CD4-positive, alpha-beta memory T cell (primary cell): ENCODE data around the gene RNF20. TPM values are rescaled to one million over a fixed set of nuclear protein-coding genes. Genes with fewer than 3 reads are reported as not detected.
"Not testable (repeated sequence)": the region's sequence is repeated elsewhere in the genome, so short reads cannot be mapped to it uniquely, and the experiment has no call there.

Experiments used
- CTCF ChIA-PET: fragments of 350-600 bp; sonication (Branson Sonifier 250); formaldehyde crosslinking; loops from one replicate; lab custom pipeline; 2021; ENCODE audit warnings: inconsistent platforms; ENCODE audit not compliant: partially characterized antibody; lab: Charles Lee
- POLR2A ChIA-PET: fragments of 350-600 bp; sonication (Branson Sonifier 250); formaldehyde crosslinking; loops from one replicate; lab custom pipeline; 2021; ENCODE audit not compliant: partially characterized antibody; lab: Charles Lee
- DNase-seq, 5 donors: peaks; one replicate each; pipeline versions ENCODE4 v3.0.0 to v3.0.0-alpha.2; 2020 to 2022; ENCODE audit warnings: mixed read lengths in 1 of 5
- H3K27ac ChIP-seq: one replicate; pipeline ENCODE4 v1.7.0; 2013; ENCODE audit warnings: low read depth, low read length
- H3K27me3 ChIP-seq: 2 replicates; pipeline ENCODE4 v1.7.0; 2013; ENCODE audit warnings: mild to moderate bottlenecking, low read length, moderate library complexity; ENCODE audit not compliant: insufficient read depth
- H3K36me3 ChIP-seq: 2 replicates; pipeline ENCODE4 v1.7.0; 2013; ENCODE audit warnings: mild to moderate bottlenecking, low read length, moderate library complexity; ENCODE audit not compliant: insufficient read depth
- H3K4me1 ChIP-seq: 2 replicates; pipeline ENCODE4 v1.7.0; 2013; ENCODE audit warnings: mild to moderate bottlenecking, low read length, moderate library complexity; ENCODE audit not compliant: insufficient read depth
- H3K4me3 ChIP-seq, 2 donors: one replicate each; pipeline ENCODE4 v1.7.0; 2013; ENCODE audit warnings: low read length in 2 of 2, mild to moderate bottlenecking in 1 of 2
- H3K9me3 ChIP-seq, 2 donors: one replicate each; pipeline ENCODE4 v1.7.0; 2013; ENCODE audit warnings: low read length in 2 of 2, control low read depth in 1 of 2; ENCODE audit not compliant: control insufficient read depth in 1 of 2
- H3K27ac Mint-ChIP-seq, 7 donors: one replicate each; pipeline ENCODE4 v1.8.0; 2020 to 2021; ENCODE audit warnings: mixed read lengths in 7 of 7, mild to moderate bottlenecking in 6 of 7, inconsistent platforms in 3 of 7, moderate library complexity in 3 of 7
- H3K27me3 Mint-ChIP-seq, 2 donors: one replicate each; pipeline ENCODE4 v1.8.0; 2020 to 2021; ENCODE audit warnings: mixed read lengths in 2 of 2
- H3K36me3 Mint-ChIP-seq, 2 donors: one replicate each; pipeline ENCODE4 v1.8.0; 2020 to 2021; ENCODE audit warnings: mixed read lengths in 2 of 2, inconsistent platforms in 1 of 2, mild to moderate bottlenecking in 1 of 2
- H3K4me1 Mint-ChIP-seq, 4 donors: one replicate each; pipeline ENCODE4 v1.8.0; 2020 to 2021; ENCODE audit warnings: mixed read lengths in 4 of 4, mild to moderate bottlenecking in 1 of 4
- H3K4me3 Mint-ChIP-seq, 8 donors: one replicate each; pipeline ENCODE4 v1.8.0; 2020 to 2021; ENCODE audit warnings: mixed read lengths in 8 of 8, mild to moderate bottlenecking in 7 of 8, moderate library complexity in 6 of 8, inconsistent platforms in 3 of 8
- H3K9me3 Mint-ChIP-seq, 8 donors: one replicate each; pipeline ENCODE4 v1.8.0; 2020 to 2021; ENCODE audit warnings: mixed read lengths in 8 of 8, mild to moderate bottlenecking in 5 of 8, inconsistent platforms in 3 of 8, moderate library complexity in 1 of 8
- intact Hi-C: fragments of 100-400 bp; cut with micrococcal nuclease; formaldehyde crosslinking; loops from one replicate; pipeline ENCODE4 v1.15.1; 2023
- polyA plus RNA-seq, 2 donors: library from polyadenylated mRNA; unstranded; fragments of 300-500 nt; fragmentation: Illumina TruSeq; gene quantifications; one replicate each; pipeline ENCODE4 v1.2.3, GENCODE V29; 2021
- total RNA-seq, 2 experiments: library from RNA; stranded (reverse); gene quantifications; one replicate each; pipeline ENCODE4 v1.2.3, GENCODE V29; 2021

The RNF20 gene
- total and polyA plus RNA-seq, 4 experiments from 2014 or later: 23.6 to 67.4 (median 56.3) TPM

DNA sequence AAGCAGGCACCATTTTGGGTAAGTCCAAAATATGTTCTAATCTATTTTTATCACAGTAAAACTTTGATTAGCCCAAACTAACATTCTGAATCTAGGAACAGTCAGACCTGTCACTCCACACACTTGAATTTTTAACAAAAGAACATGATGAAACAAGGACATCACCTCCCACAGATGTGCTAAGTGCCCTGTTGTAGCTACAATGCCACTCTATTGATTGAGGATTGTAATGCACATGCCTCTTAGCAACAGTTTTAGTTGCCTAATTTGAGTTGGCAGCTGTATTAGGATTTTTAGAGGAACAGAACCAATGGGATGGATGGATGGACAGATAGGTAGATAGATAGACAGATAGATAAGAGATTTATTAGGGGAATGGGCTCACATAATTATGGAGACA lies 20.3 kb upstream of the RNF20 start:
- Histone ChIP-seq H3K4me3 (no peak overlapping the region), H3K27ac (no peak overlapping the region), H3K9me3 (no peaks in the 10 kb centered on the region), H3K27me3 (peaks cover 4% of the 10 kb centered on the region), H3K36me3 (no peaks in the 10 kb centered on the region), H3K4me1 (no peaks in the 10 kb centered on the region)
- H3K27me3 Mint-ChIP-seq: peaks cover 9 to 12% of the 10 kb centered on the region in 2 donors
- H3K4me3 Mint-ChIP-seq: no peak overlapping the region
- peaks cover 0 to 2% (median 0%) of the 10 kb centered on the region in 4 donors for H3K4me1 Mint-ChIP-seq
- H3K36me3 Mint-ChIP-seq: no peaks in the 10 kb centered on the region
- POLR2A ChIA-PET: no interaction called here
- no peak for DNase-seq
- intact Hi-C loops: no loop called here
- no peak overlapping the region for H3K27ac Mint-ChIP-seq
- CTCF ChIA-PET: no interaction called here
- peaks cover 0 to 3% (median 0%) of the 10 kb centered on the region in 8 donors for H3K9me3 Mint-ChIP-seq

DNA sequence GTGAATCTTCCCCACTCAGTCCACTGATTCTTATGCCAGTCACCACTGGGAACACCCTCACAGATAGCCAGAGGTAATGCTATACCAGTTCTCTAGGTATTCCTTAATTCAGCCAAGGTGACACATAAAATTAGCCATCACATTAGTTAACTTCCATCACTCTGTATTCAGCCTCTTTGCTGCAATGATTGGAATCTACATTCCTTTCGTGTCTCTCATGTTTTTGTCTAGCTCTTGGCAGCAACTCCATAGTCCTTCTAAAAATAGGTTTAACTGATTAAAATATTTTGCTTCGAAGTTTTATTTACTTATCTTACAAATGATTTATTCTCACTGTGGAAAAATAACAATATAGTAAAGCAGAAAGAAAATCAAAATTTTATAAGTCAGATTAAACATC lies 19.6 kb upstream of the RNF20 start:
- Mint-ChIP-seq H3K36me3 (no peaks in the 10 kb centered on the region), H3K9me3 (peaks cover 0 to 8% (median 3%) of the 10 kb centered on the region in 8 donors), H3K4me3 (no peak overlapping the region), H3K4me1 (peaks cover 0 to 2% (median 0%) of the 10 kb centered on the region in 4 donors), H3K27ac (no peak overlapping the region), H3K27me3 (peaks cover 11 to 16% of the 10 kb centered on the region in 2 donors)
- Histone ChIP-seq H3K27ac (no peak overlapping the region), H3K36me3 (no peaks in the 10 kb centered on the region), H3K4me3 (no peak overlapping the region), H3K27me3 (peaks cover 4% of the 10 kb centered on the region), H3K9me3 (no peaks in the 10 kb centered on the region), H3K4me1 (no peaks in the 10 kb centered on the region)
- no peak for DNase-seq
- intact Hi-C loops: no loop called here
- ChIA-PET CTCF (no interaction called here), POLR2A (no interaction called here)

DNA sequence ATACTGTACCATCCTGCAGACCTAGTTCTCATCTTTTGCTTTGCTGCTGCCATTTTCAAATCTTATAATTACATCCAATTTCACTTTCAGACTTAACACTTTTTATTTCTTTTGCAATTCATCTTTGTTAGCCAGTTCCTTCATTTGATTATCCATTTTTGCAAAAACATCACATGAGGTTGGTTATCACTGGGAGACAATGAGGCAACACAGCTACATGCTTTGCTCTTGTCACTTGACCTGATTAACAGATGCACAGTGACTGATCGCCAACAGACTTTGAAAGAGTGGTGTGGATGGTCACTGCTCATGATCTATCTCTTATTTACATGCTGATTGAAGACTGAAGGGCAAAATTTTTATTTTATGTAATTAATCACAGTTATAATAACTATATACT lies 17.0 kb upstream of the RNF20 start:
- Mint-ChIP-seq H3K27ac (no peak overlapping the region), H3K4me3 (no peak overlapping the region), H3K4me1 (peaks cover 0 to 1% (median 0%) of the 10 kb centered on the region in 4 donors), H3K9me3 (peaks cover 0 to 11% (median 4%) of the 10 kb centered on the region in 8 donors), H3K27me3 (peaks cover 24 to 27% of the 10 kb centered on the region in 2 donors), H3K36me3 (no peaks in the 10 kb centered on the region)
- CTCF ChIA-PET: interaction anchor here (1.7 kb wide), 1 partner anchor 13 kb away, joined by 6 read pairs; no protein-coding TSS in a partner anchor
- intact Hi-C loops: no loop called here
- Histone ChIP-seq H3K27ac (no peak overlapping the region), H3K36me3 (no peaks in the 10 kb centered on the region), H3K4me1 (no peaks in the 10 kb centered on the region), H3K9me3 (no peaks in the 10 kb centered on the region), H3K27me3 (peaks cover 4% of the 10 kb centered on the region), H3K4me3 (no peak overlapping the region)
- DNase-seq: no peak
- POLR2A ChIA-PET: no interaction called here

DNA sequence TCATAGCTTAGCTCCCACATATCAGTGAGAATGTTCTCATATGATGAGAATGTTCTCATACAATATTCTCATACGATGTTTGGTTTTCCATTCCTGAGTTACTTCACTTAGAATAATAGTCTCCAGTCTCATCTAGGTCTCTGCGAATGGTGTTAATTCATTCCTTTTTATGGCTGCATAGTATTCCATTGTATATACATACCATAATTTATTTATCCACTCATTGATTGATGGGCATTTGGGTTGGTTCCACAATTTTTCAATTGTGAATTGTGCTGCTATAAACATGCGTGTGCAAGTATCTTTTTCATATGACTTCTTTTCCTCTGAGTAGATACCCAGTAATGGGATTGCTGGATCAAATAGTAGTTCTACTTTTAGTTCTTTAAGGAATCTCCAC lies 15.2 kb upstream of the RNF20 start:
- H3K4me1 ChIP-seq, H3K36me3 Mint-ChIP-seq, intact Hi-C loops, H3K36me3 ChIP-seq, H3K27ac Mint-ChIP-seq, DNase-seq, POLR2A ChIA-PET, H3K27me3 ChIP-seq, H3K4me3 Mint-ChIP-seq, H3K27ac ChIP-seq, H3K9me3 ChIP-seq, H3K4me1 Mint-ChIP-seq, H3K4me3 ChIP-seq: not testable (repeated sequence)
- CTCF ChIA-PET: interaction anchor here (1.7 kb wide), 1 partner anchor 11 kb away, joined by 6 read pairs; no protein-coding TSS in a partner anchor
- peaks cover 0 to 11% (median 4%) of the 10 kb centered on the region in 8 donors for H3K9me3 Mint-ChIP-seq
- H3K27me3 Mint-ChIP-seq: peaks cover 28 to 36% of the 10 kb centered on the region in 2 donors

DNA sequence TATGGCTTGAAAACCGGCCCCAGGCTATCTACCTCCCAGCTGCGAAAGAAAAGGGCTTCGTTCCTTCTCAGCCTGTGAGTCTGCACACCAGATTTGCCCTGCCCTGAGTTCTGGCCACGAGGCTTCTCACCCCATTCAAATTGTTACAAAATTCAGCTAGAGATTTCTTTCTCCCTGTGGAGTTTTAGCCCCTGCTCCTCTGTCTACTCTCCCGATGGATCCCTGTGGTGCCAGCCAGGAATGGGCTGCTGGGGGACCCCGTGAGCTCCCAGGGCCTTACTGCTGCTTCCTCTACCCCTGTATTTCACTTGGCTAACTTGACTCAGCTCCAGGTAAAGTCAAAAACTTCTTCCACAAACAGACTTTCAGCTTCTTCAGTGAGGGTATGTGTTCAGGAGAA lies 9.3 kb upstream of the RNF20 start:
- ChIA-PET CTCF (interaction anchor here (1.6 to 7.9 kb wide), 2 partner anchors 9 to 64 kb away, joined by 4 to 65 read pairs; partner anchors contain the start of gene RNF20), POLR2A (no interaction called here)
- H3K9me3 ChIP-seq: no peaks in the 10 kb centered on the region
- no peak for DNase-seq
- Mint-ChIP-seq H3K27me3 (peaks cover 29 to 39% of the 10 kb centered on the region in 2 donors), H3K4me1 (peaks cover 0 to 2% (median 0%) of the 10 kb centered on the region in 4 donors), H3K4me3 (no peak overlapping the region), H3K27ac (no peak overlapping the region), H3K36me3 (peaks cover 0 to 3% of the 10 kb centered on the region in 2 donors), H3K9me3 (peaks cover 0 to under 1% (median 0%) of the 10 kb centered on the region in 8 donors)
- intact Hi-C loops: no loop called here
- H3K4me1 ChIP-seq: no peaks in the 10 kb centered on the region
- H3K27me3 ChIP-seq: no peaks in the 10 kb centered on the region
- no peak overlapping the region for H3K4me3 ChIP-seq
- no peaks in the 10 kb centered on the region for H3K36me3 ChIP-seq
- H3K27ac ChIP-seq: no peak overlapping the region

DNA sequence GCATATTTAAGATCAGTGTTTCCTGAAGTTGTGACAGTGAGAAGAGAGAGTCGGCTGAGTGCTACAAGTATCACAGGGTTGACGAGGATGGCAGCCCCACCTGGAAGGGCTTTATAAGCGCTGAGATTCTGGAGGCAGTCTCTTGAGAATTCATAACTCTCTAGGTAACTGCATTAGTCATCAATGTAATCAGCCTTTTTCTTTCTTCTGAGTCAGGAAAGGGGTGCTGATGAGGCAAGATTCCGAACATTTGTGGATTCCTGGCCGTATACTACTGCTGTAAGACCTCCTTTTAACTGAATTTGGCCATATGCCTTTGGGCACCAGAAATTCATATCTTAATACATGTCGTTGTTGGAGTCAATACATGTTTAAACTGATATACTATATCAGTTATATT lies 6.6 kb upstream of the RNF20 start:
- intact Hi-C loops: no loop called here
- CTCF ChIA-PET: interaction anchor here (0.9 to 7.9 kb wide), 3 partner anchors 10 to 67 kb away, joined by 3 to 65 read pairs (median 5); no protein-coding TSS in a partner anchor
- Histone ChIP-seq H3K36me3 (no peaks in the 10 kb centered on the region), H3K9me3 (no peaks in the 10 kb centered on the region), H3K27ac (no peak overlapping the region), H3K4me3 (no peak overlapping the region), H3K27me3 (no peaks in the 10 kb centered on the region), H3K4me1 (no peaks in the 10 kb centered on the region)
- H3K9me3 Mint-ChIP-seq: no peaks in the 10 kb centered on the region
- peaks cover 0 to 4% (median 0%) of the 10 kb centered on the region in 4 donors for H3K4me1 Mint-ChIP-seq
- POLR2A ChIA-PET: no interaction called here
- no peak overlapping the region for H3K27ac Mint-ChIP-seq
- no peak overlapping the region for H3K4me3 Mint-ChIP-seq
- DNase-seq: no peak
- H3K27me3 Mint-ChIP-seq: peaks cover 16 to 21% of the 10 kb centered on the region in 2 donors
- peaks cover 0 to 3% of the 10 kb centered on the region in 2 donors for H3K36me3 Mint-ChIP-seq

DNA sequence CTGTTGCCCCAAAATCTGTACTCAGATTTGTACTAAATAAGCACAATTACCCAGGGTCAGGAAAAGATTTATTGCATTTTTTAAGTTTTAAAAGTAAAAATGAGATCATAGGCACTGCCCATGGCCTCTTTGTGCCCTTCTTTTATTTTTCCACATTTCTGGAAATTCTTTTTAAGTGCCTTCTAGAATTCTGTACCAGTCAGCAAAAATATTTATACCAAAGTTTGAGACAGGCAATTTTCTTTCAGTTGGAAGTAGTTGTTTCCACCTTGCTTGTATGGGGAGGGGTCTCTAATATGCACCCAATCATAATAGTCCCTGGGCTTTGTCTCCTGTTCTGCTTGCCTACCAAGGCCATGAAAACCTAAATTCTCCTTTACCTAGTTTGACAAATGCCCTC lies 5.6 kb upstream of the RNF20 start:
- H3K27me3 Mint-ChIP-seq: peaks cover 13 to 14% of the 10 kb centered on the region in 2 donors
- H3K4me3 Mint-ChIP-seq: no peak overlapping the region
- H3K4me3 ChIP-seq: no peak overlapping the region
- no peaks in the 10 kb centered on the region for H3K27me3 ChIP-seq
- no peaks in the 10 kb centered on the region for H3K9me3 ChIP-seq
- ChIA-PET CTCF (interaction anchor here (1.2 to 7.9 kb wide), 2 partner anchors 12 to 68 kb away, joined by 5 to 65 read pairs; no protein-coding TSS in a partner anchor), POLR2A (no interaction called here)
- no peak overlapping the region for H3K27ac Mint-ChIP-seq
- H3K36me3 ChIP-seq: no peaks in the 10 kb centered on the region
- H3K4me1 Mint-ChIP-seq: peaks cover 0 to 8% (median 3%) of the 10 kb centered on the region in 4 donors
- no peak for DNase-seq
- peaks cover under 1 to 3% of the 10 kb centered on the region in 2 donors for H3K36me3 Mint-ChIP-seq
- no peaks in the 10 kb centered on the region for H3K9me3 Mint-ChIP-seq
- intact Hi-C loops: no loop called here
- no peak overlapping the region for H3K27ac ChIP-seq
- H3K4me1 ChIP-seq: peaks cover 4% of the 10 kb centered on the region
